ENCODE results near the gene VPS9D1. TPM values are rescaled to one million over a fixed set of nuclear protein-coding genes. Genes with fewer than 3 reads are reported as not detected.

Gene VPS9D1
- total and polyA plus RNA-seq, 2 experiments from 2014 or later, result 2.1 to 2.2 TPM

DNA sequence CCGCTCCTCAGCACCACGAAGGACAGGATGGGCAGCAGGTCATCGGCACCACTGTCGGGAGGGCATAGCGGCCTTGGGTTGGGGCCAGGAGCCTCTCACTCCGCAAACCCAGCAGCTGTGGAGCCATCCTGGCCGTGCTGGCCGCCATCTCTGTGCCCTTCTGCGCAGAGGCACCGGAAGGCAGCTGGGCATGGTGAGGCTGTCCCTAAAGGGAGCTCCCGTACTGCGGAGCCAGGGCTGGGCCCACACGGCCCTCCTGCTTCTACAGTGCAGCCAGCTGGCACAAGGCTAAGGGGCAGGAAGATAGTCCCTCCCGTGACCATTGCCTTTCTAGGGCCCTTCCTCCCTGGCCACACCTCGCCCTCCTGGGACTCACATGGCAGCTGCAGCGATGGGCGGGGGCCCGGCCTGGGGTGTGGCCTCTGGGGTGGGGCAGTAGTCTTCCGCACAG lies 12.2 kb downstream of the VPS9D1 start (continued):
- TF ChIP-seq ZNF462 (CRISPR knock-in tag; IDR thresholded peaks at IDR 0.05) (no peak), CTCF (conservative IDR thresholded peaks at IDR 0.05; ENCODE audit: low read depth in 2 of 2) (no peak)

GRCh38 chr16:89707695-89708094 lies 13.0 kb downstream of the VPS9D1 start:
- H3K9me3 Mint-ChIP-seq, result no peaks in the 10 kb centered on the region
- peaks cover 12% of the 10 kb centered on the region for H3K4me1 ChIP-seq (ENCODE audit: insufficient read depth)
- peaks cover 11% of the 10 kb centered on the region; the same call in 2 of the 3 replicates for H3K4me1 Mint-ChIP-seq
- H3K27ac ChIP-seq (ENCODE audit: low read depth), result no peak overlapping the region
- ATAC-seq (no peak), DNase-seq (ENCODE audit: low spot score) (no peak)
- no peaks in the 10 kb centered on the region for H3K9me2 ChIP-seq (ENCODE audit: insufficient read depth)
- H3K4me3 Mint-ChIP-seq, result no peak overlapping the region
- H3K27ac Mint-ChIP-seq, result no peak overlapping the region
- H3F3A ChIP-seq (replicated peaks; ENCODE audit: low read depth), result 0 out of 2 replicates have a peak, but pooled peaks cover 8% of the 10 kb centered on the region
- H3K27me3 ChIP-seq (ENCODE audit: insufficient read depth), result peaks cover 23% of the 10 kb centered on the region; the same call in 1 of the 2 replicates
- no peaks in the 10 kb centered on the region for H3K36me3 ChIP-seq (ENCODE audit: insufficient read depth)
- H3K4me2 ChIP-seq, result no peak overlapping the region
- peaks cover 2% of the 10 kb centered on the region for H3K79me2 ChIP-seq (replicated peaks; ENCODE audit: insufficient read depth)
- H2AFZ ChIP-seq, result no peak overlapping the region
- no peaks in the 10 kb centered on the region; the same call in 1 of the 2 replicates for H4K20me1 ChIP-seq (replicated peaks; ENCODE audit: insufficient read depth)
- peaks cover 35% of the 10 kb centered on the region for H3K27me3 Mint-ChIP-seq (ENCODE audit: insufficient read depth, low read depth, poor library complexity)
- no peak overlapping the region for H3K4me3 ChIP-seq
- no peaks in the 10 kb centered on the region for H3K36me3 Mint-ChIP-seq (ENCODE audit: low read depth)
- no peak for TF ChIP-seq ZNF462 (CRISPR knock-in tag; IDR thresholded peaks at IDR 0.05)

Measured in GM23338 (cell line).